Duodenal mucosa (tissue), 2 donors: Measurements from ENCODE around the gene KIAA0586.
"Not testable (repeated sequence)": the region's sequence is repeated elsewhere in the genome, so short reads cannot be mapped to it uniquely, and the experiment has no call there.

Experiments
- H3K27ac ChIP-seq: one replicate; pipeline ENCODE4 v1.7.0; 2013; ENCODE audit warnings: low read depth, low read length
- H3K27me3 ChIP-seq, 2 donors: one replicate each; pipeline ENCODE4 v1.7.0; 2013; ENCODE audit warnings: low read length in 2 of 2, control low read depth in 1 of 2; ENCODE audit not compliant: insufficient read depth in 2 of 2, control insufficient read depth in 1 of 2
- H3K36me3 ChIP-seq, 2 donors: one replicate each; pipeline ENCODE4 v1.7.0; 2013; ENCODE audit warnings: low read length in 2 of 2, control low read depth in 1 of 2; ENCODE audit not compliant: insufficient read depth in 2 of 2, control insufficient read depth in 1 of 2
- H3K4me1 ChIP-seq, 2 donors: one replicate each; pipeline ENCODE4 v1.7.0; 2013; ENCODE audit warnings: low read length in 2 of 2, control low read depth in 1 of 2; ENCODE audit not compliant: insufficient read depth in 2 of 2, control insufficient read depth in 1 of 2
- H3K4me3 ChIP-seq, 2 donors: one replicate each; pipeline ENCODE4 v1.7.0; 2013; ENCODE audit warnings: low read length in 2 of 2, low read depth in 1 of 2
- H3K9ac ChIP-seq, 2 donors: one replicate each; pipeline ENCODE4 v1.7.0; 2013; ENCODE audit warnings: low read length in 2 of 2, low read depth in 1 of 2
- H3K9me3 ChIP-seq, 2 donors: one replicate each; pipeline ENCODE4 v1.7.0; 2013; ENCODE audit warnings: low read length in 2 of 2, control low read depth in 1 of 2; ENCODE audit not compliant: control insufficient read depth in 1 of 2

The KIAA0586 gene

DNA sequence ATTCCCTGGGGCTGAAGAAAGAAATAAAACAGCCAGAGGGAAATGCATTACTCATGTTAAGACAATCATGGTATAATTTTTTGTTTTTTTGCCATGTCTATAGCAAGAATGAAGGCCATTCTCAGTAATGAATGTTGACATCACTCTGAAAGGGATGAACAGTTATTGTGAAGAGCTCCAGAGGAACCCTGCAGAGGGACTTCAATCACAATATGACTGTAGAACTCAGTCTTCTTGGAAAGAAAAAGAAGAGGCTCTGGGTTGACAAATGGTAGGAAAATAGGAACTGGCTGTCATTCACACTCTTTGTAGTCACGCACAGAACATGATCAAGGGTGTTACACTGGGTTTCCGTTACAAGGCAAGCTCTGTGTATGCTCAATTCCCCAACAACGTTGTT is 136.5 kb downstream of the KIAA0586 start:
- H3K9ac ChIP-seq = no peak overlapping the region
- H3K4me1 ChIP-seq = no peaks in the 10 kb centered on the region
- H3K27me3 ChIP-seq = no peaks in the 10 kb centered on the region
- H3K27ac ChIP-seq = no peak overlapping the region
- H3K36me3 ChIP-seq = no peaks in the 10 kb centered on the region
- no peaks in the 10 kb centered on the region for H3K9me3 ChIP-seq
- H3K4me3 ChIP-seq = no peak overlapping the region

DNA sequence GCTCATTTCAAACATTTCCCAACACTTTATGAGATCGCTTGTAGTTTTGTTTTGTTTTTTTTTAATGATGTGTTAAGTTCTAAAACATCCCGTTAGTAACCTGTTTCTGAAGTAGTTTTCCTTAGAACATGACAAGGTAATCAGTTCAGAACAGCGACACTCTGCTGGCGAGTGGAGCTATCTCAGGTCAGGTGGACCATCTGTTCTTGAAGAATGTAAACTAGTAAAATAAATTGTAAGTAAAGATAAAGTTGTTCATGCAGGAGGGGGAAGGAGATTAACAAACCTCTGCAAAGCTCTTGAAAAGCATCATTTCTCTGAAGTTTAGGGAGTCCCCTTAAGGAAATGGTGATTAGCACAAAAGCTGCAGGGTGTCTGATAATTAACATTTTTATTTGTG is 138.3 kb downstream of the KIAA0586 start:
- no peak overlapping the region for H3K4me3 ChIP-seq

DNA sequence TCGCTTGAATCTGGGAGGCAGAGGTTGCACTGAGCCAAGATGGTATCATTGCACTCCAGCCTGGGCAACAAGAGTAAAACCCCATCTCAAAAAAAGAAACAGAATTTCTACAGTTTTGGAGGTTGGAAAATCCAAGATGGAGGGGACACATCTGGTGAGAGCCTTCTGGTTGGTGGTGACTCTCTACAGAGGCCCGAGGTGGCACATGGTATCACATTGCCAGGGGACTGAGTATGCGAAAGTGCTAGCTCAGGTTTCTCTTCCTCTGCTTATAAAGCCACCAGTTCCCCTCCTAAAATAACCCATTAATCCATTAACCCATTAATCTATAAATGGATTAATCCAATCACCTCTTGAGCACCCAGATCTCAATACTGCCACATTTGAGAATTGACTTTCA is 139.5 kb downstream of the KIAA0586 start:
- Histone ChIP-seq H3K36me3 (no peaks in the 10 kb centered on the region), H3K27me3 (no peaks in the 10 kb centered on the region), H3K4me1 (no peaks in the 10 kb centered on the region), H3K9ac (no peak overlapping the region), H3K27ac (no peak overlapping the region), H3K4me3 (no peak overlapping the region), H3K9me3 (no peaks in the 10 kb centered on the region)

More for the DNA sequence above, 138.3 kb downstream of the KIAA0586 start:
- no peak overlapping the region for H3K9ac ChIP-seq
- no peak overlapping the region for H3K27ac ChIP-seq
- H3K9me3 ChIP-seq = no peaks in the 10 kb centered on the region
- H3K4me1 ChIP-seq = no peaks in the 10 kb centered on the region
- H3K27me3 ChIP-seq = no peaks in the 10 kb centered on the region
- no peaks in the 10 kb centered on the region for H3K36me3 ChIP-seq

DNA sequence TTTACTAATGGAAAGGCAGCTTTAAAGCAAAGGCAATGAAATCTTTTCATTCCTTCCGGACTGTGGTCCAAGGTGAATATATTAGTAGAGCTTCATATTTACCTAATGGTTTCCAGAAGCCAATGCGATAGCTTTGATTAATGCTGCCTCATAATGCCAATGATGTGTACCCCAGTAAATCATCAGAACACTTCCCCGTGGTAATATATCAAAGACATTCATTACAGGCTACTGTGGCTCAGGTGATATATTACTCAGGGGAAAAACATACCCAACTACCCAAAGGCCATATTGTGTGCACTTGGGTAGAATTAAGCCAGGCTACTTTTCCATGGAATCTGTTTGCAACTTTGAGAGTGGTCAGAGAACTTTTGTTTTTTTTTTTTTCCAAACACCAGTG is 140.8 kb downstream of the KIAA0586 start:
- no peaks in the 10 kb centered on the region for H3K36me3 ChIP-seq

DNA sequence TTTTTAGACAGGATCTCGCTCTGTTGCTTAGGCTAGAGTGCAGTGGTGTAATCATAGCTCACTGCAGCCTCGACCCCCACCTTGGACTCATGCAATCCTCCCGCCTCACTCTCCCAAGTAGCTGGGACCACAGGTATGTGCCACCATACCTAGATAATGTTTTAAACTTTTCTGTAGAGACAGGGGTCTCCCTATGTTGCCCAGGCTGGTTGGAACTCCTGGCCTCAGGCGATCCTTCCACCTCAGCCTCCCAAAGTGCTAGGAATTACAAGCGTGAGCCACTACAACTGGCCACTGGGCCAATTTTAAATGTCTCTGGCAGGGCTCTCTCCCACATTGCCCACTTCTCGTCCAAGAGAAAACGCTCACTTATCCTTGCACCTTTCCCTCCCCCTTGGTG is 143.7 kb downstream of the KIAA0586 start:
- no peaks in the 10 kb centered on the region for H3K4me1 ChIP-seq
- H3K27ac ChIP-seq = no peak overlapping the region
- no peak overlapping the region for H3K4me3 ChIP-seq
- no peaks in the 10 kb centered on the region for H3K36me3 ChIP-seq
- no peaks in the 10 kb centered on the region for H3K27me3 ChIP-seq
- H3K9ac ChIP-seq = no peak overlapping the region
- H3K9me3 ChIP-seq = no peaks in the 10 kb centered on the region

More for the DNA sequence above, 140.8 kb downstream of the KIAA0586 start:
- H3K27me3 ChIP-seq = no peaks in the 10 kb centered on the region
- no peak overlapping the region for H3K4me3 ChIP-seq
- H3K27ac ChIP-seq = no peak overlapping the region
- H3K9me3 ChIP-seq = no peaks in the 10 kb centered on the region
- no peak overlapping the region for H3K9ac ChIP-seq
- H3K4me1 ChIP-seq = no peaks in the 10 kb centered on the region

DNA sequence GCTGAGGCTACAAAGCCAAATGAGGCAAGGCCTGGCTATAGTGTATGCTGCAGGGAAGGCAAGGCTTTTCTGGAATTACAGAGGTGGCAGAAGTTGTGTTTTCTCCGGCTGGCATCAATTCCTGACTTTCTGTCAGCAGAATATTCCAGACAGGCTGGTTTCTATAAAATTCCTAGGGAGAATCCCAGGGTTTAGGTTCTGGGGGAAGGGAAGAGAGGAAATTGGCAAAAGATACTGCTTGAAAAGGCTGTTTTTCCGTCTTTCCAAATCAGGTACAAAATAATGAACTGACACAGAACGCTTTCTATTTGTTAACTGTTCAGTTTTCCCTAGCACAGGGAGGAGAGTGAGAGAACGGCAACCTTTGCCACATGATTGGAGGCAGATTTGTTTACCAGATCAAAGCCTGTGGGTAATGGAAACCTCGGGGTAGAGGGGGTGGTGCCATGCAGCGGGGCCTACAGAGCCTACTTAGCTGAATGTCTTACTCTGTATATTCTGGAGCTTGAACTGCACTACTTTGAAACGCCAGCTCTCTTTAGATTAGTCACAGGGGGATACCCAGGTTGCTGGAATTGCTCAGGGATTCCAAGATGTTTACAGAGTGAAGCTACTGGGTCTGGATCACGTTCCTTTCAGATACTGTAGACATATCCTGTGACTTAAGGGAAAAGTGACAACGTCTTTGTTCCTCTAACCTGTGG is 144.4 kb downstream of the KIAA0586 start:
- H3K4me1 ChIP-seq = no peaks in the 10 kb centered on the region
- H3K9ac ChIP-seq = no peak overlapping the region
- no peak overlapping the region for H3K4me3 ChIP-seq
- H3K27ac ChIP-seq = no peak overlapping the region
- no peaks in the 10 kb centered on the region for H3K9me3 ChIP-seq
- no peaks in the 10 kb centered on the region for H3K36me3 ChIP-seq
- no peaks in the 10 kb centered on the region for H3K27me3 ChIP-seq

DNA sequence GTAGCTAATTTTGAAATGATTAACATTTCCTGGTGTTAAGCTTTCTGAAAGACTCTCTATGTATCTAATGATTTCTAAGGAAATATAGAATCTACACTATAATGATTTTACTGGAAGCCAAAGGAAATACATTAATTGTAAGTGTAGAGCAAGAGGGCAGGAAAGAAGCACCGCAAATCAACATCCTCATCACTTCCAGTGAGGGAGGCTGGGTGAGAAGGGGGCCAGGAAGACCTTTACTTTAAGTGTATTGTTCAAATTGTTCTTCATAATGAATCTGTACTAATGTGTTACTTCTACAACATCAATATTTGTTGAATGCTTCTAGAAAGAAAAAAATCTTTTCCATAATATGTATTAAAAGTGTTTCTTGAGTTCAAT is 144.9 kb downstream of the KIAA0586 start:
- Histone ChIP-seq H3K9me3 (no peaks in the 10 kb centered on the region), H3K4me1 (no peaks in the 10 kb centered on the region), H3K36me3 (no peaks in the 10 kb centered on the region), H3K27me3 (no peaks in the 10 kb centered on the region), H3K9ac (no peak overlapping the region), H3K27ac (no peak overlapping the region), H3K4me3 (no peak overlapping the region)

DNA sequence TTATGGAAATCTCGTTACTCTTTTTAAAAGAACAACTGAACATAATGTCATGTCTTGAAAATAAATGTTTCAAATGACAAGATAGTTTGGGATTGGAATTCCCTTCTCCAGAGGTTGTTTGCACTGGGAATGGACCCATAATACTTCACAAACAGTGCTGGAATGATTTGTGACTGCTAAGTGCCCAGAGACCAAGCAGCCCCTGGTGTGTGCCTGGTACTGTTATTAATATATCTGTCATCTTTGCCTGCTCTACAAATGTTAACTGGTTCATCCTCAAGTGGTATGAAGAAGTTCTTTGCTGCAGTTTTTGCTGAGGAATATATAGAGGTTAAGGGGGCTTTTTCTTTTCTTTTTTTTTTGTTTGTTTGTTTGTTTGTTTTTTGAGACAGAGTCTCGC is 145.3 kb downstream of the KIAA0586 start:
- Histone ChIP-seq H3K27ac (no peak overlapping the region), H3K36me3 (no peaks in the 10 kb centered on the region), H3K4me3 (no peak overlapping the region), H3K9ac (no peak overlapping the region), H3K27me3 (no peaks in the 10 kb centered on the region), H3K9me3 (no peaks in the 10 kb centered on the region), H3K4me1 (no peaks in the 10 kb centered on the region)

DNA sequence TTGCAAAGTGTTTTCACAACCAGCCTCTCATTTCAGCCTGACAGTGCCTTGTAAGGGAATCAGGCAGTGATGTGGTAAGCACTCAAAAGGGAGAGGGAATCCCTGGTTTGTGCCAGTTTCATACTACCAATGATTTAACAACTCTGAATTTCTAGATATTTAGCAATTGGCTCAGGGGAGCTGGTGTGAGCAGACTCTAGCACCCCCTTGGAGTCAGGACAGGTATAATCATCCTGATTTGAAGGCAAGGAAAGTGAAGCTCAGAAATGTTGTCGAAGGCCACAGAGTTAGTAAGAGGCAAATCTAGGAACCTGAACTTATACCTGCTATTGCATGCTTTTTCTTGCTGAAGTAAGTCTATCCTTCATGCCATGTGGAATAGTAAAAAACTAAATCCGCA is 147.1 kb downstream of the KIAA0586 start:
- Histone ChIP-seq H3K36me3 (no peaks in the 10 kb centered on the region), H3K27ac (no peak overlapping the region), H3K4me3 (no peak overlapping the region), H3K4me1 (no peaks in the 10 kb centered on the region), H3K9ac (no peak overlapping the region), H3K9me3 (no peaks in the 10 kb centered on the region), H3K27me3 (no peaks in the 10 kb centered on the region)

DNA sequence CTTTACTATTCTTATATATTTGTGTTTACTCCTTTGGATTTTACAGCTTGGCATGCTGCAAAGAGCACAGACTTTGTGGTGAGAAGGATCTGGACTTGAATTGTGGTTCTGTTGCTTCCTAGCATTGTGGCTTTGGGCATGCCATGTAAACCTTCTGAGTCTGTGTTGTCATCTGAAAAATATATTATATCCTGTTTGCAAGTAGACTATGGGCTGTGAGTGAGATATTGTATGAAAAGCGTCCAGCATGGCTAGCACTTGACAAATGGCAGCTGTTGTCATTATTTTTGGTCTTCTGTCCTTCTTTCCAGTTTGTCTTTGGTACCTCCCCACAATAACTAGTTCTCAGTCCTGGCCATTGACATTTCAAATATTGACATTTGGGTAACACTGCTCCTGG is 148.4 kb downstream of the KIAA0586 start:
- H3K4me3 ChIP-seq = no peak overlapping the region
- no peaks in the 10 kb centered on the region for H3K27me3 ChIP-seq
- H3K9ac ChIP-seq = no peak overlapping the region
- no peak overlapping the region for H3K27ac ChIP-seq
- no peaks in the 10 kb centered on the region for H3K9me3 ChIP-seq
- no peaks in the 10 kb centered on the region for H3K36me3 ChIP-seq
- no peaks in the 10 kb centered on the region for H3K4me1 ChIP-seq

DNA sequence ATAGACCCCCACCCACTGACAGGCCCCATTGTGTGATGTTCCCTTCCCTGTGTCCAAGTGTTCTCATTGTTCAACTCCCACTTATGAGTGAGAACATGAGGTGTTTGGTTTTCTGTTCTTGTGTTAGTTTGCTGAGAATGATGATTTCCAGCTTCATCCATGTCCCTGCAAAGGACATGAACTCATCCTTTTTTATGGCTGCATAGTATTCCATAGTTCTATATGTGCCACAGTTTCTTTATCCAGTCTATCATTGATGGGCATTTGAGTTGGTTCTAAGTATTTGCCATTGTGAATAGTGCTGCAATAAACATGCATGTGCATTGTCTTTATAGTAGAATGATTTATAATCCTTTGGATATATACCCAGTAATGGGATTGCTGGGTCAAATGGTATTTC is 152.5 kb downstream of the KIAA0586 start:
- not testable (repeated sequence) for H3K9me3 ChIP-seq, H3K4me1 ChIP-seq, H3K27me3 ChIP-seq, H3K36me3 ChIP-seq, H3K9ac ChIP-seq, H3K4me3 ChIP-seq, H3K27ac ChIP-seq
